ENCODE results near the gene TPPP2.

The TPPP2 gene

DNA sequence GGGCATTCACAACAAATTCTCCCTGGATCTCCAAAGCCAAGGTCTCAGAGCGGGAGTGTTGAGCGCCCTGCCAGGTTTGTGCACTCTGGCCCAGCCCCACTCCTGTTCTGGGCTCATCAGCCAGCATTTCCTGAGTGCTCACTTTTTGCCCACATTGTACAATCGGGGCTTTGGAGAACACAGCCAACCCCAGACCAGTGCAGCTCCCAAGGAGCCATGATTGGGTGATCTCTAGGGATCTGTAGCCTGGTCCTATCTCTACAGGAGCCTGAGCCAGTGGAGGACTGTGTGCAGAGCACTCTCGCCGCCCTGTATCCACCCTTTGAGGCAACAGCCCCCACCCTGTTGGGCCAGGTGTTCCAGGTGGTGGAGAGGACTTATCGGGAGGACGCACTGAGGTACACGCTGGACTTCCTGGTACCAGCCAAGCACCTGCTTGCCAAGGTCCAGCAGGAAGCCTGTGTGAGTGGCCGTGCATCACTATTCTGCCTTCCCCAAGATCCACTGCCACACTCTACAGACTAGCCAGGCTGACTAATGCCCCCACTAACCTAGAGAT is 42.8 kb downstream of the TPPP2 start:
- Histone ChIP-seq H3K36me3 (peaks cover 10 to 50% (median 36%) of the 10 kb centered on the region in 11 experiments; a peak in 21 of 22 replicates), H3K27me3 (peaks cover 10 to 22% (median 18%) of the 10 kb centered on the region in 11 experiments; a peak in 21 of 22 replicates), H3K9ac (peak overlapping the region; percentile 2 to 90 (median 85); a peak in 20 of 22 replicates), H3K4me2 (peak overlapping the region; percentile 88 to 99 (median 98)), H4K20me1 (peaks cover 0 to 15% (median 0%) of the 10 kb centered on the region in 11 experiments; a peak in 5 of 22 replicates), H3K4me3 (peak overlapping the region in 8 of 10 experiments; percentile 71 to 87 (median 78); a peak in 14 of 20 replicates), H3K4me1 (peaks cover 45 to 61% (median 56%) of the 10 kb centered on the region in 10 experiments), H3K9me3 (replicated peaks in 1 of 11) (no peaks in the 10 kb centered on the region), H3K27ac (peak overlapping the region in 10 of 11 experiments; percentile 83 to 97 (median 92); a peak in 20 of 22 replicates)
- no peak for TF ChIP-seq Cebpa-rat (IDR thresholded peaks at IDR 0.05)

DNA sequence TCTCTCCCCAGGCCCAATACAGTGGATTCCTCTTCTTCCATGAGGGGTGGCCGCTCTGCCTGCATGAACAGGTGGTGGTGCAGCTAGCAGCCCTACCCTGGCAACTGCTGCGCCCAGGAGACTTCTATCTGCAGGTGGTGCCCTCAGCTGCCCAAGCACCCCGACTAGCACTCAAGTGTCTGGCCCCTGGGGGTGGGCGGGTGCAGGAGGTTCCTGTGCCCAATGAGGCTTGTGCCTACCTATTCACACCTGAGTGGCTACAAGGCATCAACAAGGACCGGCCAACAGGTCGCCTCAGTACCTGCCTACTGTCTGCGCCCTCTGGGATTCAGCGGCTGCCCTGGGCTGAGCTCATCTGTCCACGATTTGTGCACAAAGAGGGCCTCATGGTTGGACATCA is 43.9 kb downstream of the TPPP2 start:
- H3K9ac ChIP-seq = peak overlapping the region in 1 of 11 experiments; percentile 11; a peak in 1 of 22 replicates
- H3K36me3 ChIP-seq = peaks cover 18 to 61% (median 47%) of the 10 kb centered on the region in 11 experiments; a peak in 21 of 22 replicates
- peaks cover 39 to 65% (median 54%) of the 10 kb centered on the region in 10 experiments for H3K4me1 ChIP-seq
- H3K4me3 ChIP-seq = no peak overlapping the region
- peaks cover 7 to 14% (median 10%) of the 10 kb centered on the region in 11 experiments; a peak in 21 of 22 replicates for H3K27me3 ChIP-seq
- TF ChIP-seq Cebpa-rat (IDR thresholded peaks at IDR 0.05) = no peak
- peak overlapping the region; percentile 88 to 99 (median 98); a peak in 21 of 22 replicates for H3K4me2 ChIP-seq
- peaks cover 0 to 23% (median 0%) of the 10 kb centered on the region in 11 experiments; a peak in 8 of 22 replicates for H4K20me1 ChIP-seq
- peak overlapping the region in 7 of 11 experiments; percentile 6 to 97 (median 92); a peak in 10 of 22 replicates for H3K27ac ChIP-seq
- H3K9me3 ChIP-seq (replicated peaks in 1 of 11) = no peaks in the 10 kb centered on the region

DNA sequence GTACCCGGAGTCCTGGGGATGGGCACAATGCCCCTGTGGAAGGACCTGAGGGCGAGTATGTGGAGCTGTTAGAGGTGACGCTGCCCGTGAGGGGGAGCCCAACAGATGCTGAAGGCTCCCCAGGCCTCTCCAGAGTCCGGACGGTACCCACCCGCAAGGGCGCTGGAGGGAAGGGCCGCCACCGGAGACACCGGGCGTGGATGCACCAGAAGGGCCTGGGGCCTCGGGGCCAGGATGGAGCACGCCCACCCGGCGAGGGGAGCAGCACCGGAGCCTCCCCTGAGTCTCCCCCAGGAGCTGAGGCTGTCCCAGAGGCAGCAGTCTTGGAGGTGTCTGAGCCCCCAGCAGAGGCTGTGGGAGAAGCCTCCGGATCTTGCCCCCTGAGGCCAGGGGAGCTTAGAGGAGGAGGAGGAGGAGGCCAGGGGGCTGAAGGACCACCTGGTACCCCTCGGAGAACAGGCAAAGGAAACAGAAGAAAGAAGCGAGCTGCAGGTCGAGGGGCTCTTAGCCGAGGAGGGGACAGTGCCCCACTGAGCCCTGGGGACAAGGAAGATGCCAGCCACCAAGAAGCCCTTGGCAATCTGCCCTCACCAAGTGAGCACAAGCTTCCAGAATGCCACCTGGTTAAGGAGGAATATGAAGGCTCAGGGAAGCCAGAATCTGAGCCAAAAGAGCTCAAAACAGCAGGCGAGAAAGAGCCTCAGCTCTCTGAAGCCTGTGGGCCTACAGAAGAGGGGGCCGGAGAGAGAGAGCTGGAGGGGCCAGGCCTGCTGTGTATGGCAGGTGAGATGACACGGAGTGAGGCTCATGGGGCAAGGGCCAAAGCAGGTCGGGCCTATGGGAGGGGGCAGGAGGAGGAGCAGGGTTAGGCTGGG is 44.6 kb downstream of the TPPP2 start:
- H3K27ac ChIP-seq = peak overlapping the region in 8 of 11 experiments; percentile 2 to 97 (median 37); a peak in 11 of 22 replicates
- peak overlapping the region in 8 of 11 experiments; percentile 93 to 99 (median 98); a peak in 12 of 22 replicates for H3K4me2 ChIP-seq
- H4K20me1 ChIP-seq = peaks cover 0 to 24% (median 0%) of the 10 kb centered on the region in 11 experiments; a peak in 7 of 22 replicates
- H3K27me3 ChIP-seq = peaks cover 0 to 7% (median 3%) of the 10 kb centered on the region in 11 experiments; a peak in 20 of 22 replicates
- TF ChIP-seq Cebpa-rat (IDR thresholded peaks at IDR 0.05) = no peak
- no peak overlapping the region for H3K4me3 ChIP-seq
- peaks cover 32 to 65% (median 49%) of the 10 kb centered on the region in 10 experiments for H3K4me1 ChIP-seq
- 0 out of 22 replicates have a peak overlapping the region, but pooled peaks of 3 of the 11 experiments have one; percentile 9 to 15 (median 12) for H3K9ac ChIP-seq
- H3K36me3 ChIP-seq = peaks cover 25 to 68% (median 54%) of the 10 kb centered on the region in 11 experiments; a peak in 21 of 22 replicates
- H3K9me3 ChIP-seq (replicated peaks in 1 of 11) = no peaks in the 10 kb centered on the region

DNA sequence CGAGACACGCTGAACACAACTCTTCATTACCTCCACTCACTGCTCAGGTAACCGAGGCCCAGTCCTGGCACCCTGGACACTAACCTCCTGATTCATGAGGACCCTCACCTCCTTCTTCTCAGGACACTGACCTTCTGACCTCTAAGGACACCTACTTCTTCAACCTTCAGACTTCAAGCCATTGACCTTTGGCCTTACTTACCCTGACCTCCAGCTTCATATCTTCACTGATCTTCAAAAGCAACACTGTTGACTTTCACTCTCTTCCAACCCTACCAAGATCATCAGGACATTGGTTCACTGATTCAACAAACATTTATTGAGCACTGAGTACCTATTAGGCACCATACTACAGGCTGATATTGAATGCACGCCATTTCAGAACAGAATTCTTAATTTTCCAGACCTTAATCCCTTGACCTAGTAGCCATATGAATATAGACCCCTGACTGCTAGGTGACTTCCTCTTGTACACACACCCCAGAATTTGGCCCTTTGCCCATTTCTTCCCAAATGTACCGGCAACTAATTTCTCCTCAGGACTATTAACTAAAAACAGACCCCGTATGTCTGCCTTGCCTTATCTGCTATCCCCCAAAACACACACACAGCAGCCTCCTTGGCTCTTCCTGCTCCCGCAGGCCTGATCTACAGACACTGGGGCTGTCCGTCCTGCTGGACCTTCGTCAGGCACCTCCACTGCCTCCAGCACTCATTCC is 45.9 kb downstream of the TPPP2 start:
- Histone ChIP-seq H3K4me2 (no peak overlapping the region), H3K9ac (no peak overlapping the region), H3K4me1 (peaks cover 30 to 60% (median 45%) of the 10 kb centered on the region in 10 experiments), H4K20me1 (peaks cover 0 to 24% (median 0%) of the 10 kb centered on the region in 11 experiments; a peak in 7 of 22 replicates), H3K27me3 (no peaks in the 10 kb centered on the region), H3K9me3 (replicated peaks in 1 of 11) (no peaks in the 10 kb centered on the region), H3K4me3 (no peak overlapping the region), H3K27ac (no peak overlapping the region), H3K36me3 (peaks cover 28 to 81% (median 66%) of the 10 kb centered on the region in 11 experiments; a peak in 21 of 22 replicates)
- no peak for TF ChIP-seq Cebpa-rat (IDR thresholded peaks at IDR 0.05)

DNA sequence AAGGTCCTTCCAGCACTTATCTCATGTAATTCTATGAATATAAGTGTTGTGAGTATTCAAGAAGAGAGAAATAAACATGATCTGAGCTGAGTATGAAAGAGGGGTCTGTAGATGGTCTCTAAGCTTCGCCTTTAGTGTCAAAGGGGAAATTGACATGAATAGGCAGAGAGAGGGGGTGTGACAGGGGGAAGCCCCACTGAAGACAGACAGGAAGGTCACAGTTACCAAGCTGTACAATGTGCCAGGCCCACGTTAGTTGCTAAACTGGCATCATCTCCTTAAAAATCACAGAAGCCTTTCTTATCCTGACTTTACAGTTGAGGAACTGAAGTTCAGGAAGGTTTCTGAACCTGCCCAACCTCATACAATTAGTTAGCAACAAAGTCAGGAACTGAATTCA is 47.7 kb downstream of the TPPP2 start:
- H3K9me3 ChIP-seq (replicated peaks in 1 of 11) = no peaks in the 10 kb centered on the region
- no peak overlapping the region for H3K27ac ChIP-seq
- H3K36me3 ChIP-seq = peaks cover 40 to 99% (median 84%) of the 10 kb centered on the region in 11 experiments
- peak overlapping the region in 3 of 11 experiments; percentile 0 to 13 (median 1); a peak in 3 of 22 replicates for H3K4me2 ChIP-seq
- no peak overlapping the region for H3K4me3 ChIP-seq
- peaks cover 15 to 47% (median 33%) of the 10 kb centered on the region in 10 experiments for H3K4me1 ChIP-seq
- H3K9ac ChIP-seq = 0 out of 22 replicates have a peak overlapping the region, but pooled peaks of 1 of the 11 experiments have one; percentile 6
- H3K27me3 ChIP-seq = no peaks in the 10 kb centered on the region
- peaks cover 0 to 26% (median 0%) of the 10 kb centered on the region in 11 experiments; a peak in 8 of 22 replicates for H4K20me1 ChIP-seq
- no peak for TF ChIP-seq Cebpa-rat (IDR thresholded peaks at IDR 0.05)

DNA sequence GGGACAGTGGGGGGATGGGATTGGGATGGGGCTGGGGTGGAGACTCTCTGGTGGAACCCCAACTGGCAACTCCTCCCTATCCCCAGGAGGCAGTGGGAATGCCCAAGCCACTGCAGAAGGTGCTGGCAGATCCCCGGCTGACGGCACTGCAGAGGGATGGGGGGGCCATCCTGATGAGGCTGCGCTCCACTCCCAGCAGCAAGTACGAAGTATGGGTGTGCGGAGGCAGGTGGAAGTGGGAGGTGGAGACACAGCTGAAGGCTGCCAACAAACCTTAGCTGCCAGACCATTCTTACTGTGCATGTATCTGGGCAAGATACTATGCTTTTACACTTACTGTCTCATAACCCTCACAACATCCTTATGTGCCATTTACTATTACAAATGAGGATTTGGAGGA is 48.3 kb downstream of the TPPP2 start:
- Histone ChIP-seq H3K4me2 (peak overlapping the region in 2 of 11 experiments; percentile 1 to 13; a peak in 2 of 22 replicates), H3K9ac (no peak overlapping the region), H3K36me3 (peaks cover 45 to 100% (median 90%) of the 10 kb centered on the region in 11 experiments), H3K4me1 (peaks cover 9 to 41% (median 27%) of the 10 kb centered on the region in 10 experiments), H4K20me1 (peaks cover 0 to 26% (median 0%) of the 10 kb centered on the region in 11 experiments; a peak in 8 of 22 replicates), H3K4me3 (no peak overlapping the region), H3K27ac (no peak overlapping the region), H3K9me3 (replicated peaks in 1 of 11) (no peaks in the 10 kb centered on the region), H3K27me3 (no peaks in the 10 kb centered on the region)
- no peak for TF ChIP-seq Cebpa-rat (IDR thresholded peaks at IDR 0.05)

DNA sequence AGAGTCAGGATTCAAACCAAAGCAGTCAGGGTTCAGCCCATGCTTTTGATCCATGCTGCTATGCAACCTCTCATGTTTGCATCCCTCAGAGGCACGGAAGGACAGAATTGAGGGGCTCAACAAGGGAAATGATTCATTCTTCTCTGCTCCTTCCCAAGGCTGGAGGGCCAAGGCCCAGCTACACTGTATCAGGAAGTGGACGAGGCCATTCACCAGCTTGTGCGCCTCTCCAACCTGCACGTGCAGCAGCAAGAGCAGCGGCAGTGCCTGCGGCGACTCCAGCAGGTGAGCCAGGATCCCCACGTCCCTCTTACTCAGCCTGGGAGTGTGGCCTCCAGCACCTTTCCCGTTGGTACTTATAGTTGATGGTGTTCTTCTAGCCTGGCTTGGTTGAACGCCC is 48.7 kb downstream of the TPPP2 start:
- no peak for TF ChIP-seq Cebpa-rat (IDR thresholded peaks at IDR 0.05)
- H3K4me2 ChIP-seq = peak overlapping the region in 3 of 11 experiments; percentile 1 to 26 (median 14); a peak in 1 of 22 replicates
- 0 out of 22 replicates have a peak overlapping the region, but pooled peaks of 1 of the 11 experiments have one; percentile 9 for H3K9ac ChIP-seq
- no peaks in the 10 kb centered on the region for H3K9me3 ChIP-seq (replicated peaks in 1 of 11)
- no peak overlapping the region for H3K4me3 ChIP-seq
- H3K27me3 ChIP-seq = no peaks in the 10 kb centered on the region
- peaks cover 0 to 30% (median 0%) of the 10 kb centered on the region in 11 experiments; a peak in 8 of 22 replicates for H4K20me1 ChIP-seq
- peaks cover 45 to 100% (median 92%) of the 10 kb centered on the region in 11 experiments for H3K36me3 ChIP-seq
- H3K27ac ChIP-seq = no peak overlapping the region
- peaks cover 5 to 37% (median 22%) of the 10 kb centered on the region in 10 experiments for H3K4me1 ChIP-seq
